ENCODE data around the gene DNAAF1.

Gene DNAAF1

GRCh38 chr16:84144859-84145639 is at the start of gene DNAAF1, which contains the start of gene HSDL1:
DNAAF1 (plus strand) TSS chr16:84145308; CDS start chr16:84145441, 133 bp downstream.
HSDL1 (minus strand) TSS chr16:84145177; CDS start chr16:84131321, 13,856 bp downstream.
- Histone ChIP-seq H3K27me3 (ENCODE audit: insufficient read depth, low read length) (peaks cover 5% of the 10 kb centered on the region), H3K4me1 (ENCODE audit: insufficient read depth, low read length) (peaks cover 3% of the 10 kb centered on the region), H2AFZ (ENCODE audit: low read depth, low read length) (peak within 1 kb of the TSS; percentile 99), H3K4me3 (ENCODE audit: low read length) (peak within 1 kb of the TSS; percentile 84), H3K36me3 (ENCODE audit: insufficient read depth, low read length) (no peaks in the 10 kb centered on the region), H3K9me3 (ENCODE audit: low read length) (peaks cover 4% of the 10 kb centered on the region)

GRCh38 chr16:84095466-84095865 is 49.6 kb upstream of the DNAAF1 start:
- no peaks in the 10 kb centered on the region for H3K9me3 ChIP-seq (ENCODE audit: low read length)
- no peak overlapping the region for H2AFZ ChIP-seq (ENCODE audit: low read depth, low read length)
- no peaks in the 10 kb centered on the region for H3K27me3 ChIP-seq (ENCODE audit: insufficient read depth, low read length)
- H3K4me3 ChIP-seq (ENCODE audit: low read length): no peak overlapping the region
- no peaks in the 10 kb centered on the region for H3K4me1 ChIP-seq (ENCODE audit: insufficient read depth, low read length)
- H3K36me3 ChIP-seq (ENCODE audit: insufficient read depth, low read length): peaks cover 77% of the 10 kb centered on the region

GRCh38 chr16:84096447-84097005 is 48.6 kb upstream of the DNAAF1 start:
- Histone ChIP-seq H3K36me3 (ENCODE audit: insufficient read depth, low read length) (peaks cover 73% of the 10 kb centered on the region), H3K4me1 (ENCODE audit: insufficient read depth, low read length) (no peaks in the 10 kb centered on the region), H3K4me3 (ENCODE audit: low read length) (no peak overlapping the region), H3K9me3 (ENCODE audit: low read length) (no peaks in the 10 kb centered on the region), H3K27me3 (ENCODE audit: insufficient read depth, low read length) (no peaks in the 10 kb centered on the region), H2AFZ (ENCODE audit: low read depth, low read length) (no peak overlapping the region)

GRCh38 chr16:84098939-84099338 is 46.2 kb upstream of the DNAAF1 start:
- no peak overlapping the region for H2AFZ ChIP-seq (ENCODE audit: low read depth, low read length)
- H3K36me3 ChIP-seq (ENCODE audit: insufficient read depth, low read length): peaks cover 52% of the 10 kb centered on the region
- no peak overlapping the region for H3K4me3 ChIP-seq (ENCODE audit: low read length)
- H3K4me1 ChIP-seq (ENCODE audit: insufficient read depth, low read length): no peaks in the 10 kb centered on the region
- no peaks in the 10 kb centered on the region for H3K27me3 ChIP-seq (ENCODE audit: insufficient read depth, low read length)
- no peaks in the 10 kb centered on the region for H3K9me3 ChIP-seq (ENCODE audit: low read length)

- Histone ChIP-seq H3K4me3 (ENCODE audit: low read length) (no peak overlapping the region), H2AFZ (ENCODE audit: low read depth, low read length) (no peak overlapping the region), H3K9me3 (ENCODE audit: low read length) (no peaks in the 10 kb centered on the region)
Observed at GRCh38 chr16:84103678-84104077, 41.4 kb upstream of the DNAAF1 start.

GRCh38 chr16:84104231-84104630 is 40.9 kb upstream of the DNAAF1 start:
- no peak overlapping the region for H2AFZ ChIP-seq (ENCODE audit: low read depth, low read length)
- H3K9me3 ChIP-seq (ENCODE audit: low read length): no peaks in the 10 kb centered on the region
- H3K4me1 ChIP-seq (ENCODE audit: insufficient read depth, low read length): no peaks in the 10 kb centered on the region
- H3K36me3 ChIP-seq (ENCODE audit: insufficient read depth, low read length): peaks cover 14% of the 10 kb centered on the region
- no peaks in the 10 kb centered on the region for H3K27me3 ChIP-seq (ENCODE audit: insufficient read depth, low read length)
- H3K4me3 ChIP-seq (ENCODE audit: low read length): no peak overlapping the region

More at GRCh38 chr16:84103678-84104077, 41.4 kb upstream of the DNAAF1 start:
- Histone ChIP-seq H3K27me3 (ENCODE audit: insufficient read depth, low read length) (no peaks in the 10 kb centered on the region), H3K4me1 (ENCODE audit: insufficient read depth, low read length) (no peaks in the 10 kb centered on the region), H3K36me3 (ENCODE audit: insufficient read depth, low read length) (peaks cover 17% of the 10 kb centered on the region)

- no peak overlapping the region for H3K4me3 ChIP-seq (ENCODE audit: low read length)
- no peak overlapping the region for H2AFZ ChIP-seq (ENCODE audit: low read depth, low read length)
- H3K36me3 ChIP-seq (ENCODE audit: insufficient read depth, low read length): peaks cover 9% of the 10 kb centered on the region
Observed at GRCh38 chr16:84105301-84105815, 39.8 kb upstream of the DNAAF1 start.

GRCh38 chr16:84105948-84106740 is 39.0 kb upstream of the DNAAF1 start:
- Histone ChIP-seq H2AFZ (ENCODE audit: low read depth, low read length) (no peak overlapping the region), H3K9me3 (ENCODE audit: low read length) (no peaks in the 10 kb centered on the region), H3K27me3 (ENCODE audit: insufficient read depth, low read length) (no peaks in the 10 kb centered on the region), H3K36me3 (ENCODE audit: insufficient read depth, low read length) (peaks cover 6% of the 10 kb centered on the region), H3K4me1 (ENCODE audit: insufficient read depth, low read length) (no peaks in the 10 kb centered on the region), H3K4me3 (ENCODE audit: low read length) (no peak overlapping the region)

More at GRCh38 chr16:84105301-84105815, 39.8 kb upstream of the DNAAF1 start:
- no peaks in the 10 kb centered on the region for H3K27me3 ChIP-seq (ENCODE audit: insufficient read depth, low read length)
- H3K9me3 ChIP-seq (ENCODE audit: low read length): no peaks in the 10 kb centered on the region
- no peaks in the 10 kb centered on the region for H3K4me1 ChIP-seq (ENCODE audit: insufficient read depth, low read length)

GRCh38 chr16:84107921-84108320 is 37.2 kb upstream of the DNAAF1 start:
- Histone ChIP-seq H3K4me3 (ENCODE audit: low read length) (no peak overlapping the region), H3K9me3 (ENCODE audit: low read length) (no peaks in the 10 kb centered on the region), H3K36me3 (ENCODE audit: insufficient read depth, low read length) (peaks cover 3% of the 10 kb centered on the region), H3K27me3 (ENCODE audit: insufficient read depth, low read length) (no peaks in the 10 kb centered on the region), H2AFZ (ENCODE audit: low read depth, low read length) (no peak overlapping the region), H3K4me1 (ENCODE audit: insufficient read depth, low read length) (no peaks in the 10 kb centered on the region)

GRCh38 chr16:84109598-84110335 is 35.3 kb upstream of the DNAAF1 start:
- H3K9me3 ChIP-seq (ENCODE audit: low read length): no peaks in the 10 kb centered on the region
- no peak overlapping the region for H3K4me3 ChIP-seq (ENCODE audit: low read length)
- no peaks in the 10 kb centered on the region for H3K27me3 ChIP-seq (ENCODE audit: insufficient read depth, low read length)
- H3K36me3 ChIP-seq (ENCODE audit: insufficient read depth, low read length): peaks cover 3% of the 10 kb centered on the region
- no peaks in the 10 kb centered on the region for H3K4me1 ChIP-seq (ENCODE audit: insufficient read depth, low read length)
- no peak overlapping the region for H2AFZ ChIP-seq (ENCODE audit: low read depth, low read length)

- H3K36me3 ChIP-seq (ENCODE audit: insufficient read depth, low read length): no peaks in the 10 kb centered on the region
- H3K9me3 ChIP-seq (ENCODE audit: low read length): no peaks in the 10 kb centered on the region
- H2AFZ ChIP-seq (ENCODE audit: low read depth, low read length): no peak overlapping the region
- no peak overlapping the region for H3K4me3 ChIP-seq (ENCODE audit: low read length)
- no peaks in the 10 kb centered on the region for H3K27me3 ChIP-seq (ENCODE audit: insufficient read depth, low read length)
- H3K4me1 ChIP-seq (ENCODE audit: insufficient read depth, low read length): peaks cover 5% of the 10 kb centered on the region
Observed at GRCh38 chr16:84110527-84110926, 34.6 kb upstream of the DNAAF1 start.

GRCh38 chr16:84111525-84111924 is 33.6 kb upstream of the DNAAF1 start:
- no peaks in the 10 kb centered on the region for H3K36me3 ChIP-seq (ENCODE audit: insufficient read depth, low read length)
- H3K9me3 ChIP-seq (ENCODE audit: low read length): no peaks in the 10 kb centered on the region
- H3K27me3 ChIP-seq (ENCODE audit: insufficient read depth, low read length): no peaks in the 10 kb centered on the region
- no peak overlapping the region for H2AFZ ChIP-seq (ENCODE audit: low read depth, low read length)
- H3K4me3 ChIP-seq (ENCODE audit: low read length): no peak overlapping the region
- peaks cover 8% of the 10 kb centered on the region for H3K4me1 ChIP-seq (ENCODE audit: insufficient read depth, low read length)
